Measurements from ENCODE around the gene XYLT1.

Gene XYLT1

GRCh38 chr16:17206712-17207111 lies 264.0 kb downstream of the XYLT1 start:
- Histone ChIP-seq H3K27ac (no peak overlapping the region), H3K36me3 (replicated peaks) (no peaks in the 10 kb centered on the region), H3K4me3 (ENCODE audit: low read depth, low read length) (no peak overlapping the region), H3K27me3 (replicated peaks) (no peaks in the 10 kb centered on the region)
- no peak for DNase-seq
- no peak for TF ChIP-seq CTCF (IDR thresholded peaks at IDR 0.05; ENCODE audit: low read depth, low read length, missing control alignments)
- in situ Hi-C loops (cut with HindIII; ENCODE audit: low pct_ligation_motif_present, low sequenced_read_pairs): no loop called here

GRCh38 chr16:17205279-17206211 lies 265.2 kb downstream of the XYLT1 start:
- no peak for DNase-seq
- H3K4me3 ChIP-seq (ENCODE audit: low read depth, low read length): no peak overlapping the region
- TF ChIP-seq CTCF (IDR thresholded peaks at IDR 0.05; ENCODE audit: low read depth, low read length, missing control alignments): no peak
- in situ Hi-C loops (cut with HindIII; ENCODE audit: low pct_ligation_motif_present, low sequenced_read_pairs): no loop called here
- no peaks in the 10 kb centered on the region for H3K27me3 ChIP-seq (replicated peaks)
- H3K27ac ChIP-seq: no peak overlapping the region
- no peaks in the 10 kb centered on the region for H3K36me3 ChIP-seq (replicated peaks)

- Histone ChIP-seq H3K27me3 (replicated peaks) (no peaks in the 10 kb centered on the region), H3K36me3 (replicated peaks) (no peaks in the 10 kb centered on the region), H3K4me3 (ENCODE audit: low read depth, low read length) (no peak overlapping the region), H3K27ac (no peak overlapping the region)
- no peak for DNase-seq
- in situ Hi-C loops (cut with HindIII; ENCODE audit: low pct_ligation_motif_present, low sequenced_read_pairs): no loop called here
- no peak for TF ChIP-seq CTCF (IDR thresholded peaks at IDR 0.05; ENCODE audit: low read depth, low read length, missing control alignments)
Observed at GRCh38 chr16:17204644-17205043, 266.1 kb downstream of the XYLT1 start.

- Histone ChIP-seq H3K27ac (no peak overlapping the region), H3K4me3 (ENCODE audit: low read depth, low read length) (no peak overlapping the region), H3K36me3 (replicated peaks) (no peaks in the 10 kb centered on the region), H3K27me3 (replicated peaks) (no peaks in the 10 kb centered on the region)
- no peak for TF ChIP-seq CTCF (IDR thresholded peaks at IDR 0.05; ENCODE audit: low read depth, low read length, missing control alignments)
- in situ Hi-C loops (cut with HindIII; ENCODE audit: low pct_ligation_motif_present, low sequenced_read_pairs): no loop called here
- DNase-seq: no peak
Observed at GRCh38 chr16:17204206-17204605, 266.6 kb downstream of the XYLT1 start.

GRCh38 chr16:17203424-17203823 lies 267.3 kb downstream of the XYLT1 start:
- no peak for TF ChIP-seq CTCF (IDR thresholded peaks at IDR 0.05; ENCODE audit: low read depth, low read length, missing control alignments)
- in situ Hi-C loops (cut with HindIII; ENCODE audit: low pct_ligation_motif_present, low sequenced_read_pairs): no loop called here

More at GRCh38 chr16:17203424-17203823, 267.3 kb downstream of the XYLT1 start:
- H3K36me3 ChIP-seq (replicated peaks): no peaks in the 10 kb centered on the region
- no peak overlapping the region for H3K4me3 ChIP-seq (ENCODE audit: low read depth, low read length)
- H3K27ac ChIP-seq: no peak overlapping the region
- DNase-seq: no peak
- H3K27me3 ChIP-seq (replicated peaks): no peaks in the 10 kb centered on the region

Measured in brain microvascular endothelial cell (primary cell).